Sigmoid colon (tissue), 7 donors: ENCODE data around the gene RAB15. TPM values are rescaled to one million over a fixed set of nuclear protein-coding genes. Genes with fewer than 3 reads are reported as not detected.

Source experiments
- DNase-seq: peaks from one replicate; pipeline ENCODE4 v3.0.0-alpha.2; 2019
- H3K27ac ChIP-seq, 4 donors: fragments of 200-600 bp; sonication (generic); one replicate each; pipeline ENCODE4 v1.5.1; 2016 to 2019; ENCODE audit warnings: mild to moderate bottlenecking in 1 of 4
- H3K27me3 ChIP-seq, 3 donors: fragments of 200-600 bp; sonication (generic); one replicate each; pipeline ENCODE4 v1.5.1; 2019; ENCODE audit warnings: mild to moderate bottlenecking in 1 of 3
- H3K36me3 ChIP-seq, 4 donors: fragments of 200-600 bp; sonication (generic); one replicate each; pipeline ENCODE4 v1.5.1; 2016 to 2019
- H3K4me1 ChIP-seq, 4 donors: fragments of 200-600 bp; sonication (generic); one replicate each; pipeline ENCODE4 v1.5.1; 2017 to 2019
- H3K4me3 ChIP-seq, 4 donors: fragments of 200-600 bp; sonication (generic); one replicate each; pipeline ENCODE4 v1.5.1; 2017 to 2019; ENCODE audit warnings: mild to moderate bottlenecking in 2 of 4, moderate library complexity in 1 of 4
- H3K9me3 ChIP-seq, 4 donors: fragments of 200-600 bp in 3 of 4; sonication (generic) in 3 of 4; one replicate each; pipeline versions ENCODE4 v1.5.1 to v1.6.1; 2013 to 2019
- CTCF ChIP-seq, 4 experiments: fragments of 450-650 bp in 3 of 4; fragments of 200-600 bp in 1 of 4; IDR thresholded peaks; one replicate each; pipeline ENCODE4 v1.5.1; 2016 to 2019; ENCODE audit warnings: antibody characterized with exemption in 4 of 4, mild to moderate bottlenecking in 3 of 4, moderate library complexity in 2 of 4
- EP300 ChIP-seq, 4 donors: sonication (generic); formaldehyde crosslinking; IDR thresholded peaks; one replicate each; pipeline ENCODE4 v1.6.1; 2017; ENCODE audit warnings: antibody characterized with exemption in 4 of 4
- POLR2A ChIP-seq, 2 donors: fragments of 450-650 bp; IDR thresholded peaks; one replicate each; pipeline ENCODE4 v1.6.1; 2016; ENCODE audit warnings: antibody characterized with exemption in 2 of 2, mild to moderate bottlenecking in 2 of 2, moderate library complexity in 2 of 2
- POLR2AphosphoS5 ChIP-seq, 4 donors: sonication (generic); formaldehyde crosslinking; IDR thresholded peaks; one replicate each; pipeline ENCODE4 v1.6.1; 2017; ENCODE audit warnings: antibody characterized with exemption in 4 of 4
- WGBS, 2 donors: extraction: QIAGEN DNeasy Blood & Tissue Kit; methylation state at CpG; one replicate each; pipeline ENCODE4 v1.1.7; 2013; 5-methylcytosine and 5-hydroxymethylcytosine counted together
- intact Hi-C: fragments of 100-400 bp; cut with DNase I; formaldehyde crosslinking; loops from one replicate; pipeline ENCODE4 v1.15.1; 2023
- polyA plus RNA-seq, 3 donors: library from polyadenylated mRNA; stranded (reverse); fragments of 200-250 nt; gene quantifications; one replicate each; pipeline ENCODE4 v1.2.3, GENCODE V29; 2013
- total RNA-seq, 4 donors: library from RNA; depleted of rRNA; stranded (reverse); fragments of >200 nt; gene quantifications; one replicate each; pipeline ENCODE4 v1.1.0, GENCODE V29; 2016
- donor health status: healthy with polysubstance abuse.
- donor health status: Bipolar disorder and iron deficiency.
- donor health status: healthy.

The RAB15 gene
- total and polyA plus RNA-seq, 7 donors, result 1.8 to 31.8 (median 11.6) TPM

GRCh38 chr14:65012353-65012752, 40.2 kb upstream of the RAB15 start:
- no peak for DNase-seq
- TF ChIP-seq POLR2A (IDR thresholded peaks at IDR 0.05) (no peak), CTCF (IDR thresholded peaks at IDR 0.05) (no peak), EP300 (IDR thresholded peaks at IDR 0.05) (no peak), POLR2AphosphoS5 (IDR thresholded peaks at IDR 0.05) (no peak)
- Histone ChIP-seq H3K9me3 (no peaks in the 10 kb centered on the region), H3K4me1 (no peaks in the 10 kb centered on the region), H3K36me3 (peaks cover 0 to 54% (median 2%) of the 10 kb centered on the region in 4 donors), H3K27ac (no peak overlapping the region), H3K4me3 (no peak overlapping the region), H3K27me3 (no peaks in the 10 kb centered on the region)
- intact Hi-C loops, result no loop called here
- WGBS, 2 donors, result 85 to 87% methylated on average over 4 of the region's 4 CpGs

- H3K36me3 ChIP-seq, result peaks cover 0 to 51% (median 2%) of the 10 kb centered on the region in 4 donors
- TF ChIP-seq EP300 (IDR thresholded peaks at IDR 0.05) (no peak), CTCF (IDR thresholded peaks at IDR 0.05) (no peak), POLR2A (IDR thresholded peaks at IDR 0.05) (no peak), POLR2AphosphoS5 (IDR thresholded peaks at IDR 0.05) (no peak)
- 93 to 94% methylated on average over 10 of the region's 10 CpGs for WGBS, 2 donors
Measured at GRCh38 chr14:65011538-65011937, 39.4 kb upstream of the RAB15 start.

GRCh38 chr14:65010211-65010931, 38.2 kb upstream of the RAB15 start:
- no peak overlapping the region for H3K4me3 ChIP-seq
- 91 to 93% methylated on average over 5 of the region's 5 CpGs for WGBS, 2 donors
- intact Hi-C loops, result no loop called here

More at GRCh38 chr14:65011538-65011937, 39.4 kb upstream of the RAB15 start:
- Histone ChIP-seq H3K27ac (no peak overlapping the region), H3K4me3 (no peak overlapping the region), H3K4me1 (no peaks in the 10 kb centered on the region), H3K27me3 (no peaks in the 10 kb centered on the region), H3K9me3 (no peaks in the 10 kb centered on the region)
- no peak for DNase-seq
- intact Hi-C loops, result no loop called here

GRCh38 chr14:65007202-65007601, 35.1 kb upstream of the RAB15 start:
- no peak overlapping the region for H3K4me3 ChIP-seq
- no peaks in the 10 kb centered on the region for H3K9me3 ChIP-seq
- H3K27ac ChIP-seq, result no peak overlapping the region
- intact Hi-C loops, result no loop called here
- peaks cover 0 to 13% (median 0%) of the 10 kb centered on the region in 4 donors for H3K36me3 ChIP-seq
- TF ChIP-seq POLR2AphosphoS5 (IDR thresholded peaks at IDR 0.05) (no peak), POLR2A (IDR thresholded peaks at IDR 0.05) (no peak), EP300 (IDR thresholded peaks at IDR 0.05) (no peak), CTCF (IDR thresholded peaks at IDR 0.05) (no peak)
- no peaks in the 10 kb centered on the region for H3K27me3 ChIP-seq
- 96 to 97% methylated on average over 1 of the region's 1 CpG for WGBS, 2 donors
- no peak for DNase-seq
- H3K4me1 ChIP-seq, result no peaks in the 10 kb centered on the region

More at GRCh38 chr14:65010211-65010931, 38.2 kb upstream of the RAB15 start:
- no peaks in the 10 kb centered on the region for H3K4me1 ChIP-seq
- no peak for DNase-seq
- H3K36me3 ChIP-seq, result peaks cover 0 to 39% (median 2%) of the 10 kb centered on the region in 4 donors
- no peaks in the 10 kb centered on the region for H3K27me3 ChIP-seq
- TF ChIP-seq CTCF (IDR thresholded peaks at IDR 0.05) (no peak), POLR2AphosphoS5 (IDR thresholded peaks at IDR 0.05) (no peak), POLR2A (IDR thresholded peaks at IDR 0.05) (no peak), EP300 (IDR thresholded peaks at IDR 0.05) (no peak)
- no peaks in the 10 kb centered on the region for H3K9me3 ChIP-seq
- H3K27ac ChIP-seq, result no peak overlapping the region
